Esophagus muscularis mucosa (tissue), 4 donors: ENCODE measurements around the gene SYNGR1.

ENCODE experiments used
- CTCF ChIP-seq, 3 experiments: fragments of 200-600 bp in 2 of 3; fragments of 450-650 bp in 1 of 3; sonication (generic) in 2 of 3; IDR thresholded peaks; one replicate each; pipeline ENCODE4 v1.5.1; 2017 to 2019; ENCODE audit warnings: antibody characterized with exemption in 3 of 3, mild to moderate bottlenecking in 2 of 3, moderate library complexity in 1 of 3
- EP300 ChIP-seq: sonication (generic); formaldehyde crosslinking; IDR thresholded peaks from one replicate; pipeline ENCODE4 v1.6.1; 2017; ENCODE audit warnings: antibody characterized with exemption
- POLR2A ChIP-seq: fragments of 450-650 bp; IDR thresholded peaks from one replicate; pipeline ENCODE4 v1.6.1; 2017; ENCODE audit warnings: antibody characterized with exemption, moderate library complexity, mild to moderate bottlenecking, low read depth
- POLR2AphosphoS5 ChIP-seq, 2 donors: sonication (generic); formaldehyde crosslinking; IDR thresholded peaks; one replicate each; pipeline ENCODE4 v1.6.1; 2017; ENCODE audit warnings: antibody characterized with exemption in 2 of 2

GRCh38 chr22:39422721-39423120, 72.9 kb downstream of the SYNGR1 start:
- TF ChIP-seq CTCF (IDR thresholded peaks at IDR 0.05) = no peak
- no peak for TF ChIP-seq POLR2AphosphoS5 (IDR thresholded peaks at IDR 0.05)
- TF ChIP-seq POLR2A = no peak
- TF ChIP-seq EP300 = no peak
